Astrocyte (in vitro differentiated cells and primary cell): ENCODE measurements around the gene FOXK2. TPM values are rescaled to one million over a fixed set of nuclear protein-coding genes. Genes with fewer than 3 reads are reported as not detected.
A peak's percentile ranks its signal among the peaks of the same experiment; 100 is the strongest.

Experiments
- DNase-seq: peaks from one replicate; pipeline ENCODE4 v3.0.0-alpha.2; 2010; ENCODE audit warnings: low read depth
- FAIRE-seq: peaks from 2 replicates; lab custom pipeline; 2011; peaks lifted over from hg19 to GRCh38; lab: Jason Lieb, UNC
- H2AFZ ChIP-seq: 2 replicates; pipeline ENCODE4 v1.6.0; 2012; ENCODE audit warnings: low read depth, low read length, inconsistent platforms
- H3K27ac ChIP-seq: 2 replicates; pipeline ENCODE4 v1.5.1; 2011; ENCODE audit warnings: low read depth, low read length, inconsistent platforms
- H3K27me3 ChIP-seq: 2 replicates; pipeline ENCODE4 v1.6.0; 2011; ENCODE audit warnings: low read length, inconsistent platforms; ENCODE audit not compliant: insufficient read depth
- H3K36me3 ChIP-seq: 2 replicates; pipeline ENCODE4 v1.5.1; 2011; ENCODE audit warnings: low read length, inconsistent platforms; ENCODE audit not compliant: insufficient read depth
- H3K4me1 ChIP-seq: 2 replicates; pipeline ENCODE4 v1.5.1; 2011; ENCODE audit warnings: low read length, inconsistent platforms; ENCODE audit not compliant: insufficient read depth
- H3K4me2 ChIP-seq: 2 replicates; pipeline ENCODE4 v1.6.0; 2012; ENCODE audit warnings: low read length, inconsistent platforms
- H3K4me3 ChIP-seq: 2 replicates; pipeline ENCODE4 v1.5.1; 2011; ENCODE audit warnings: low read depth, mild to moderate bottlenecking, low read length, inconsistent platforms; ENCODE audit not compliant: insufficient read depth
- H3K79me2 ChIP-seq: 2 replicates; pipeline ENCODE4 v1.6.0; 2012; ENCODE audit warnings: mild to moderate bottlenecking, low read length, inconsistent platforms; ENCODE audit not compliant: insufficient read depth
- H3K9ac ChIP-seq: 2 replicates; pipeline ENCODE4 v1.6.0; 2012; ENCODE audit warnings: mild to moderate bottlenecking, low read length, inconsistent platforms
- H3K9me3 ChIP-seq: 2 replicates; pipeline ENCODE4 v1.5.1; 2012; ENCODE audit warnings: low read depth, mild to moderate bottlenecking, low read length, inconsistent platforms; ENCODE audit not compliant: insufficient read depth
- H4K20me1 ChIP-seq: 2 replicates; pipeline ENCODE4 v1.6.0; 2012; ENCODE audit warnings: low read length, inconsistent platforms; ENCODE audit not compliant: insufficient read depth
- H3K27ac Mint-ChIP-seq: one replicate; pipeline ENCODE4 v1.8.0; 2021; ENCODE audit warnings: mild to moderate bottlenecking, mixed read lengths; ENCODE audit not compliant: unreplicated experiment
- H3K27me3 Mint-ChIP-seq: one replicate; pipeline ENCODE4 v1.8.0; 2021; ENCODE audit warnings: low read depth, mixed read lengths; ENCODE audit not compliant: unreplicated experiment
- H3K36me3 Mint-ChIP-seq: one replicate; pipeline ENCODE4 v1.8.0; 2021; ENCODE audit warnings: low read depth, mixed read lengths; ENCODE audit not compliant: unreplicated experiment
- H3K4me1 Mint-ChIP-seq: one replicate; pipeline ENCODE4 v1.8.0; 2021; ENCODE audit warnings: low read depth, mixed read lengths; ENCODE audit not compliant: unreplicated experiment
- H3K4me3 Mint-ChIP-seq: one replicate; pipeline ENCODE4 v1.8.0; 2021; ENCODE audit warnings: mild to moderate bottlenecking, moderate library complexity, mixed read lengths; ENCODE audit not compliant: unreplicated experiment
- H3K9me3 Mint-ChIP-seq: one replicate; pipeline ENCODE4 v1.8.0; 2021; ENCODE audit warnings: mild to moderate bottlenecking, mixed read lengths; ENCODE audit not compliant: unreplicated experiment
- EZH2 ChIP-seq: IDR thresholded peaks from 2 replicates; pipeline ENCODE4 v1.6.1; 2012; ENCODE audit warnings: mild to moderate bottlenecking, low read length, inconsistent platforms; ENCODE audit not compliant: insufficient read depth
- total RNA-seq: library from RNA; stranded (reverse); gene quantifications from 2 replicates; pipeline ENCODE4 v1.2.1, GENCODE V29; 2021
- TF ChIP-seq, protein P1 (sequence below): IDR thresholded peaks from 2 replicates; pipeline ENCODE4 v1.5.1; 2011; ENCODE audit warnings: low read depth, mild to moderate bottlenecking, inconsistent platforms, low read length, moderate library complexity; ENCODE audit not compliant: insufficient read depth

Gene FOXK2
- total RNA-seq, 1 donor from 2014 or later = 68.0 TPM

DNA sequence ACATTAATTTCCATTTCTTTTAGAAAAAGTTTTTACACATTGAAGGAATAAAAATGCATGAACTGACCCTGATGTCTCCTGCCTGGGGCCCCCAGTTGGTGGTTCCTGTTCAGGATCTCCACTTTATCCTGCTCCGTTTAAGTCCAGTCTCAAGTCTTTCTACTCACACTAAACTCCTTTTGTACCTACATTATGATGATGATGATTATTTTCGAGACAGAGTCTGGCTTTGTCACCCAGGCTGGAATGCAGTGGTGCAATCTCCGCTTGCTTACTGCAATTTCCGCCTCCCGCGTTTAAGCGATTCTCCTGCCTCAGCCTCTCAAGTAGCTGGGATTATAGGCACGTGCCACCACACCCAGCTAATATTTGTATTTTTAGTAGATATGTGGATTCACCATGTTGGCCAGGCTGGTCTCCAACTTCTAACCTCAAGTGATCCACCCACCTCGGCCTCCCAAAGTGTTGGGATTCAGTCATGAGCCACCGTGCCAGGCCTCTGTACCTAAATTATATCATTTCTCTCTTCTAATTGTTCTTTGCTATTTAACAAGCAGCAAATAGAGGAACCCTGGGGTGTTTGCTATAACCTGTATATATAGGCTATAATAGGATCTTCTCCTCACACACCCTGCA is 2.2 kb upstream of the FOXK2 start:
- H3K4me3 ChIP-seq = no peak overlapping the region
- peaks cover 9% of the 10 kb centered on the region for H3K4me1 ChIP-seq
- no peak for TF ChIP-seq EZH2
- TF ChIP-seq, protein P1, sequence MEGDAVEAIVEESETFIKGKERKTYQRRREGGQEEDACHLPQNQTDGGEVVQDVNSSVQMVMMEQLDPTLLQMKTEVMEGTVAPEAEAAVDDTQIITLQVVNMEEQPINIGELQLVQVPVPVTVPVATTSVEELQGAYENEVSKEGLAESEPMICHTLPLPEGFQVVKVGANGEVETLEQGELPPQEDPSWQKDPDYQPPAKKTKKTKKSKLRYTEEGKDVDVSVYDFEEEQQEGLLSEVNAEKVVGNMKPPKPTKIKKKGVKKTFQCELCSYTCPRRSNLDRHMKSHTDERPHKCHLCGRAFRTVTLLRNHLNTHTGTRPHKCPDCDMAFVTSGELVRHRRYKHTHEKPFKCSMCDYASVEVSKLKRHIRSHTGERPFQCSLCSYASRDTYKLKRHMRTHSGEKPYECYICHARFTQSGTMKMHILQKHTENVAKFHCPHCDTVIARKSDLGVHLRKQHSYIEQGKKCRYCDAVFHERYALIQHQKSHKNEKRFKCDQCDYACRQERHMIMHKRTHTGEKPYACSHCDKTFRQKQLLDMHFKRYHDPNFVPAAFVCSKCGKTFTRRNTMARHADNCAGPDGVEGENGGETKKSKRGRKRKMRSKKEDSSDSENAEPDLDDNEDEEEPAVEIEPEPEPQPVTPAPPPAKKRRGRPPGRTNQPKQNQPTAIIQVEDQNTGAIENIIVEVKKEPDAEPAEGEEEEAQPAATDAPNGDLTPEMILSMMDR = no peak
- no peaks in the 10 kb centered on the region for H3K27me3 Mint-ChIP-seq
- H2AFZ ChIP-seq = no peak overlapping the region
- H3K4me3 Mint-ChIP-seq = no peak overlapping the region
- peaks cover 2% of the 10 kb centered on the region for H3K36me3 Mint-ChIP-seq
- H3K36me3 ChIP-seq = no peaks in the 10 kb centered on the region
- no peaks in the 10 kb centered on the region for H3K27me3 ChIP-seq
- no peak overlapping the region for H3K4me2 ChIP-seq
- no peak overlapping the region for H3K9ac ChIP-seq
- peaks cover 25% of the 10 kb centered on the region for H3K79me2 ChIP-seq
- DNase-seq = no peak
- no peak overlapping the region for H3K27ac ChIP-seq
- H3K9me3 ChIP-seq = no peaks in the 10 kb centered on the region
- H3K27ac Mint-ChIP-seq = no peak overlapping the region
- FAIRE-seq = no peak
- peaks cover 21% of the 10 kb centered on the region for H4K20me1 ChIP-seq
- no peaks in the 10 kb centered on the region for H3K9me3 Mint-ChIP-seq
- peaks cover 4% of the 10 kb centered on the region for H3K4me1 Mint-ChIP-seq

DNA sequence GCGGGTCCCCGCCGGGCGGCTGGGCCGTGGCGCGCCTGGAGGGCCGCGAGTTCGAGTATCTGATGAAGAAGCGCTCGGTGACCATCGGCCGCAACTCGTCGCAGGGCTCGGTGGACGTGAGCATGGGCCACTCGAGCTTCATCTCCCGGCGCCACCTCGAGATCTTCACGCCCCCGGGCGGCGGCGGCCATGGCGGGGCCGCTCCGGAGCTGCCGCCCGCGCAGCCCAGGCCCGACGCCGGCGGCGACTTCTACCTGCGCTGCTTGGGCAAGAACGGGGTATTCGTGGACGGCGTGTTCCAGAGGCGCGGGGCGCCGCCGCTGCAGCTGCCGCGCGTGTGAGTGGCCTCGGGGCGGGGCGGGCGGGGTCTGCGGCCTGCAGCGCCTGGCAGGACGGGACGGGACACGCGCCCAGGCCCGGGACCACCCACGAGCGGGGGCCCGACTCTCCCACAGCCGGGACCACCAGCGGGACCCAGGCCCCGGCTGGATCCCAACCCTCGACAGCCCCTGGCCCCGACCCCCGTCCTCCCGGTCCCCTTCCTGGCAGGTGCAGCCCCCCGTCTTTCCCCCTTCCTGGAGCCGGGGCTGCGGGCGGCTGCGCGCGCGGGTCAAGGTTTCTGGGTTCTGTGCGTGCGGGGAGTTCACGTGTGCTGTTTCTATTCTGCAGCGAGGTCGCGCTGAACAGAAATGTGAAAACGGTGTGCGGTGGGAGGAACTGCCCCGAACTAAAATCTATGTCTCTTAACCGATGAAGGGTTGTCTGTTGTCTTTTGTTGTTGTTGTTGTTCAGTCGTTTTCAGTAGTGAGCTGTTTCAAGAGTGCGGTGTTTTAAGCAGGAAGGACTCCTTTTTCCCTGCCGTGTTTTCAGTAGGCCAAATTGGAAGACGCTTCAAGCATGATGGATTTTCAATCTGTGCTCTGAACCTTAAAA is 705 bp downstream of the FOXK2 start:
- DNase-seq = peak; percentile 17
- no peak for FAIRE-seq
- Mint-ChIP-seq H3K9me3 (no peaks in the 10 kb centered on the region), H3K36me3 (peaks cover 2% of the 10 kb centered on the region), H3K4me1 (peaks cover 14% of the 10 kb centered on the region), H3K27me3 (no peaks in the 10 kb centered on the region), H3K27ac (peak overlapping the region; percentile 35), H3K4me3 (peak overlapping the region; percentile 98)
- H3K79me2 ChIP-seq = peaks cover 54% of the 10 kb centered on the region
- peak overlapping the region; percentile 82 for H3K9ac ChIP-seq
- no peaks in the 10 kb centered on the region for H3K36me3 ChIP-seq
- H3K4me1 ChIP-seq = peaks cover 9% of the 10 kb centered on the region
- peak overlapping the region; percentile 71 for H2AFZ ChIP-seq
- peak overlapping the region; percentile 78 for H3K4me3 ChIP-seq
- H3K27me3 ChIP-seq = no peaks in the 10 kb centered on the region
- H3K4me2 ChIP-seq = peak overlapping the region; percentile 99
- no peaks in the 10 kb centered on the region for H3K9me3 ChIP-seq
- TF ChIP-seq, protein P1 = no peak
- TF ChIP-seq EZH2 = no peak
- peaks cover 50% of the 10 kb centered on the region for H4K20me1 ChIP-seq
- H3K27ac ChIP-seq = peak overlapping the region; percentile 47
